B cell (primary cell): Measurements from ENCODE around the gene SULT2A1. TPM values are rescaled to one million over a fixed set of nuclear protein-coding genes. Genes with fewer than 3 reads are reported as not detected.

Source experiments
- ATAC-seq: fragments of 200-7000 bp; cut with Tn5 transposase; one replicate; pipeline ENCODE4 v1.10.0; 2021; ENCODE audit warnings: low read depth, mild to moderate bottlenecking, moderate number of reproducible peaks, moderate library complexity
- CTCF ChIA-PET: fragments of 350-600 bp; sonication (Branson Sonifier 250); formaldehyde crosslinking; loops from one replicate; lab custom pipeline; 2021; ENCODE audit warnings: antibody characterized with exemption, inconsistent platforms; lab: Charles Lee
- POLR2A ChIA-PET: fragments of 350-600 bp; sonication (Branson Sonifier 250); formaldehyde crosslinking; loops from one replicate; lab custom pipeline; 2021; ENCODE audit warnings: antibody characterized with exemption; lab: Charles Lee
- DNase-seq: peaks from one replicate; pipeline ENCODE4 v3.0.0; 2013
- H2AFZ ChIP-seq: 2 replicates; pipeline ENCODE4 v1.6.1; 2012; ENCODE audit warnings: mild to moderate bottlenecking, low read depth, low read length; ENCODE audit not compliant: insufficient read depth, poor library complexity, severe bottlenecking
- H3K27ac ChIP-seq, 2 donors: 1 replicate in 1 of 2; 2 replicates in 1 of 2; pipeline ENCODE4 v1.5.1; 2012 to 2013; ENCODE audit warnings: low read length in 2 of 2, mild to moderate bottlenecking in 2 of 2, moderate library complexity in 1 of 2
- H3K27me3 ChIP-seq, 4 experiments: fragments of 200-600 bp in 1 of 4; sonication (generic) in 1 of 4; replicated peaks in 1 of 4; 1 replicate in 2 of 4; 2 replicates in 2 of 4; pipeline versions ENCODE4 v1.6.1 to v1.7.0; 2013 to 2016; ENCODE audit warnings: low read length in 3 of 4, mild to moderate bottlenecking in 2 of 4, mixed read lengths in 1 of 4, moderate library complexity in 1 of 4; ENCODE audit not compliant: insufficient read depth in 4 of 4, control insufficient read depth in 3 of 4; ENCODE audit errors: control extremely low read depth in 1 of 4
- H3K36me3 ChIP-seq, 2 experiments: replicated peaks in 1 of 2; 1 replicate in 1 of 2; 2 replicates in 1 of 2; pipeline versions ENCODE4 v1.6.1 to v1.7.1; 2013; ENCODE audit warnings: low read length in 1 of 2; ENCODE audit not compliant: insufficient read depth in 2 of 2, control insufficient read depth in 1 of 2; ENCODE audit errors: control extremely low read depth in 1 of 2, extremely low read depth in 1 of 2
- H3K4me1 ChIP-seq, 2 donors: fragments of 200-600 bp in 1 of 2; sonication (generic) in 1 of 2; 1 replicate in 1 of 2; 2 replicates in 1 of 2; pipeline versions ENCODE4 v1.5.1 to v1.6.1; 2013 to 2017; ENCODE audit warnings: low read length in 2 of 2; ENCODE audit not compliant: control insufficient read depth in 2 of 2, insufficient read depth in 2 of 2
- H3K4me2 ChIP-seq: replicated peaks from 2 replicates; pipeline ENCODE3; 2012; ENCODE audit warnings: mild to moderate bottlenecking, low read depth, low read length; ENCODE audit not compliant: poor library complexity, severe bottlenecking
- H3K4me3 ChIP-seq, 5 experiments: fragments of 200-600 bp in 1 of 5; sonication (generic) in 1 of 5; 1 replicate in 3 of 5; 2 replicates in 2 of 5; pipeline versions ENCODE4 v1.5.1 to v1.7.0; 2011 to 2016; ENCODE audit warnings: low read length in 4 of 5, mild to moderate bottlenecking in 4 of 5, low read depth in 2 of 5, control low read depth in 1 of 5, moderate library complexity in 1 of 5; ENCODE audit not compliant: insufficient read depth in 1 of 5; ENCODE audit errors: control extremely low read depth in 1 of 5, extremely low read depth in 1 of 5
- H3K79me2 ChIP-seq: fragments of 200-600 bp; sonication (generic); one replicate; pipeline ENCODE4 v1.6.0; 2016; ENCODE audit warnings: low read length; ENCODE audit not compliant: control insufficient read depth, insufficient read depth
- H3K9ac ChIP-seq: fragments of 200-600 bp; sonication (generic); 2 replicates; pipeline ENCODE4 v1.6.1; 2017; ENCODE audit warnings: mild to moderate bottlenecking, low read length, moderate library complexity
- H3K9me3 ChIP-seq, 3 donors: one replicate each; pipeline versions ENCODE4 v1.6.1 to v1.7.1; 2013; ENCODE audit warnings: low read length in 2 of 3; ENCODE audit not compliant: control insufficient read depth in 2 of 3, insufficient read depth in 1 of 3; ENCODE audit errors: control extremely low read depth in 1 of 3
- H4K20me1 ChIP-seq: 2 replicates; pipeline ENCODE4 v1.6.0; 2012; ENCODE audit warnings: mild to moderate bottlenecking, low read length; ENCODE audit not compliant: insufficient read depth, control insufficient read depth, poor library complexity, severe bottlenecking
- H3K27ac Mint-ChIP-seq: one replicate; pipeline ENCODE4 v1.8.0; 2021; ENCODE audit warnings: mixed read lengths
- H3K27me3 Mint-ChIP-seq: one replicate; pipeline ENCODE4 v1.8.0; 2021; ENCODE audit warnings: mixed read lengths
- H3K4me1 Mint-ChIP-seq: one replicate; pipeline ENCODE4 v1.8.0; 2021; ENCODE audit warnings: mixed read lengths
- H3K4me3 Mint-ChIP-seq: one replicate; pipeline ENCODE4 v1.8.0; 2021; ENCODE audit warnings: mixed read lengths
- H3K9me3 Mint-ChIP-seq: one replicate; pipeline ENCODE4 v1.8.0; 2022; ENCODE audit warnings: mixed read lengths; ENCODE audit not compliant: insufficient read depth
- EZH2 ChIP-seq: IDR thresholded peaks from 2 replicates; pipeline ENCODE4 v1.6.1; 2012; ENCODE audit warnings: borderline replicate concordance, low read depth, mild to moderate bottlenecking, moderate library complexity, low read length; ENCODE audit not compliant: insufficient read depth, poor library complexity, severe bottlenecking
- WGBS: methylation state at CpG from one replicate; pipeline ENCODE4 v1.1.5; 2013; ENCODE audit warnings: missing lambda C conversion rate; ENCODE audit not compliant: insufficient coverage; 5-methylcytosine and 5-hydroxymethylcytosine counted together
- intact Hi-C: fragments of 100-400 bp; cut with micrococcal nuclease; formaldehyde crosslinking; loops from one replicate; pipeline ENCODE4 v1.10.0; 2022
- polyA plus RNA-seq: library from polyadenylated mRNA; depleted of rRNA; stranded (reverse); fragments of >200 nt; gene quantifications from 2 replicates; pipeline ENCODE4 v1.2.3, GENCODE V29; 2012
- total RNA-seq, 2 donors: library from RNA; stranded (reverse); fragments of 120-200 nt in 1 of 2; gene quantifications; 1 replicate in 1 of 2; 2 replicates in 1 of 2; pipeline versions ENCODE4 v1.2.3 to v1.2.4, GENCODE V29; 2013 to 2022
- TF ChIP-seq, protein P1 (sequence below): fragments of 200-600 bp; IDR thresholded peaks from one replicate; pipeline ENCODE4 v1.8.0; 2022; ENCODE audit warnings: antibody characterized with exemption, mild to moderate bottlenecking

Gene SULT2A1
- total and polyA plus RNA-seq, 2 donors (not counting 1 experiment from before 2014, with no cell fraction given): not detected

DNA sequence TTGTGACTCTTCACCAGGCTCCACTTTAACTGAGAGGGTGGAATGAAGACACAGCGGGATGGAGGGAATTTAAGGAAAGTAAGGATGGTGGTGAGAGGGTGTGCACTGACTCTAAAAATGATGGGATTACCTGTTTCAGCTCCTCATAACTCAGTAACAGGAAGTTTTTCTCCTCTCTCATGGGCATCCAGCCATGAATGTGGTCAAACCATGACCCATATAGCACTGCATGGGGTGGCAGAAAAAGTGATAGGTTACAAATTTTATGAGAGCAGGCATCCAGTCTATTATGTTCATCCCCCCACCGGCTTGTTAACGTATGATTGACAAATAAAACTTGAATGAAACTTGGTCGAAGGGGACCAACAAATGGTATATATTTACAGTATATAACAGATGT lies 7.2 kb downstream of the SULT2A1 start:
- Histone ChIP-seq H3K79me2 (no peaks in the 10 kb centered on the region), H3K9ac (no peak overlapping the region), H3K4me2 (no peak overlapping the region), H3K4me3 (no peak overlapping the region), H2AFZ (no peak overlapping the region), H3K27me3 (peaks cover 0 to 5% (median 1%) of the 10 kb centered on the region in 4 experiments), H3K36me3 (no peaks in the 10 kb centered on the region), H3K27ac (no peak overlapping the region), H3K4me1 (no peaks in the 10 kb centered on the region), H3K9me3 (peaks cover 0 to 8% (median 0%) of the 10 kb centered on the region in 3 donors), H4K20me1 (no peaks in the 10 kb centered on the region)
- Mint-ChIP-seq H3K27me3 (peaks cover 15% of the 10 kb centered on the region), H3K9me3 (peaks cover 2% of the 10 kb centered on the region), H3K27ac (no peak overlapping the region), H3K4me3 (no peak overlapping the region), H3K4me1 (no peaks in the 10 kb centered on the region)
- intact Hi-C loops: no loop called here
- POLR2A ChIA-PET: no interaction called here
- ATAC-seq: no peak
- TF ChIP-seq, protein P1, sequence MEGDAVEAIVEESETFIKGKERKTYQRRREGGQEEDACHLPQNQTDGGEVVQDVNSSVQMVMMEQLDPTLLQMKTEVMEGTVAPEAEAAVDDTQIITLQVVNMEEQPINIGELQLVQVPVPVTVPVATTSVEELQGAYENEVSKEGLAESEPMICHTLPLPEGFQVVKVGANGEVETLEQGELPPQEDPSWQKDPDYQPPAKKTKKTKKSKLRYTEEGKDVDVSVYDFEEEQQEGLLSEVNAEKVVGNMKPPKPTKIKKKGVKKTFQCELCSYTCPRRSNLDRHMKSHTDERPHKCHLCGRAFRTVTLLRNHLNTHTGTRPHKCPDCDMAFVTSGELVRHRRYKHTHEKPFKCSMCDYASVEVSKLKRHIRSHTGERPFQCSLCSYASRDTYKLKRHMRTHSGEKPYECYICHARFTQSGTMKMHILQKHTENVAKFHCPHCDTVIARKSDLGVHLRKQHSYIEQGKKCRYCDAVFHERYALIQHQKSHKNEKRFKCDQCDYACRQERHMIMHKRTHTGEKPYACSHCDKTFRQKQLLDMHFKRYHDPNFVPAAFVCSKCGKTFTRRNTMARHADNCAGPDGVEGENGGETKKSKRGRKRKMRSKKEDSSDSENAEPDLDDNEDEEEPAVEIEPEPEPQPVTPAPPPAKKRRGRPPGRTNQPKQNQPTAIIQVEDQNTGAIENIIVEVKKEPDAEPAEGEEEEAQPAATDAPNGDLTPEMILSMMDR: no peak
- TF ChIP-seq EZH2: no peak
- CTCF ChIA-PET: no interaction called here
- DNase-seq: no peak
- WGBS: no CpG with 5 or more reads among the region's 4 CpGs

DNA sequence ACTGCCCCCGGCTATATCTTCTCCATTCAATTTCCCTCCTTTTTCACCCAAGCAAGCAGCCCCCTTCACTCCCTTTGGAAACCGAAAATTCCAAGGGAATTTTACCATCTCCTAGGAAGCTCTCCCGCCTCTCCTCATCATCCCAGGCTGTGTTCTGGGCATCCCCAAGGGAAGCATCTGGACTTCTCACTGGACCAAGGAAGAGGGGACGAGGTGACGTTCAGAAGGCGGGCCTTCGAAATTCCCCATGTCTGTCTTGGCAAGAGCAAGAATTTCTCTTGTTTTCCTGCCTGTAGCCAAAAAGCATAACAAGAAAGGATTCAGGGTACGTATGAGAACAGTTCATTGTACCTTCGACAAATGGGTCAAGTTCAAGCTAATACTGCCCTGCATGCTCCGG lies 20.9 kb downstream of the SULT2A1 start:
- ATAC-seq (no peak), DNase-seq (no peak)
- Histone ChIP-seq H3K27me3 (peaks cover 0 to 11% (median 0%) of the 10 kb centered on the region in 4 experiments), H3K4me2 (no peak overlapping the region), H3K9ac (no peak overlapping the region), H3K36me3 (no peaks in the 10 kb centered on the region), H4K20me1 (no peaks in the 10 kb centered on the region), H3K4me3 (no peak overlapping the region), H3K79me2 (no peaks in the 10 kb centered on the region), H3K9me3 (peaks cover 0 to 14% (median 0%) of the 10 kb centered on the region in 3 donors), H2AFZ (no peak overlapping the region), H3K27ac (no peak overlapping the region), H3K4me1 (no peaks in the 10 kb centered on the region)
- Mint-ChIP-seq H3K4me3 (no peak overlapping the region), H3K27me3 (peaks cover 29% of the 10 kb centered on the region), H3K27ac (no peak overlapping the region), H3K9me3 (peaks cover 3% of the 10 kb centered on the region), H3K4me1 (peaks cover 2% of the 10 kb centered on the region)
- TF ChIP-seq EZH2: no peak
- TF ChIP-seq, protein P1: no peak
- intact Hi-C loops: no loop called here
- POLR2A ChIA-PET: no interaction called here
- 87% methylated on average over 4 of the region's 10 CpGs for WGBS
- CTCF ChIA-PET: interaction anchor here (0.6 to 1.1 kb wide), 5 partner anchors 8 to 1432 kb away, joined by 3 to 5 read pairs (median 3); no protein-coding TSS in a partner anchor
